Cardiac muscle cell (in vitro differentiated cells and primary cell): ENCODE data around the gene RHCE. TPM values are rescaled to one million over a fixed set of nuclear protein-coding genes. Genes with fewer than 3 reads are reported as not detected.
"Not testable (repeated sequence)": the region's sequence is repeated elsewhere in the genome, so short reads cannot be mapped to it uniquely, and the experiment has no call there.

Experiments used
- DNase-seq, 2 donors: peaks; one replicate each; pipeline versions ENCODE4 v3.0.0 to v3.0.0-alpha.2; 2010 to 2017; ENCODE audit warnings: low read depth in 1 of 2, low spot score in 1 of 2
- H3K27ac ChIP-seq: fragments of 200-600 bp; sonication (generic); 2 replicates; pipeline ENCODE4 v1.5.1; 2016
- H3K27me3 ChIP-seq: fragments of 200-600 bp; sonication (generic); 2 replicates; pipeline ENCODE4 v1.6.0; 2016; ENCODE audit warnings: control low read depth
- H3K36me3 ChIP-seq: fragments of 200-600 bp; sonication (generic); 2 replicates; pipeline ENCODE4 v1.5.1; 2016; ENCODE audit warnings: control low read depth
- H3K4me1 ChIP-seq: fragments of 200-600 bp; sonication (generic); 2 replicates; pipeline ENCODE4 v1.8.1; 2017; ENCODE audit warnings: low read depth, mild to moderate bottlenecking, mixed run types
- H3K4me3 ChIP-seq: fragments of 200-600 bp; sonication (generic); 2 replicates; pipeline ENCODE4 v1.5.1; 2016; ENCODE audit warnings: mild to moderate bottlenecking
- H3K9me3 ChIP-seq: fragments of 200-600 bp; sonication (generic); 2 replicates; pipeline ENCODE4 v1.5.1; 2017; ENCODE audit warnings: low read depth, mild to moderate bottlenecking, control low read depth
- CTCF ChIP-seq: IDR thresholded peaks from 2 replicates; pipeline ENCODE4 v1.5.1; 2012; ENCODE audit warnings: low read depth, mild to moderate bottlenecking, low read length
- polyA plus RNA-seq: library from polyadenylated mRNA; unstranded; fragments of >200 nt; fragmentation: Nextera tagmentation; extraction: Ambion mirVana; gene quantifications from 2 replicates; pipeline ENCODE4 v1.2.1, GENCODE V29; 2016
- total RNA-seq: library from RNA; depleted of rRNA; stranded (reverse); fragments of >200 nt; gene quantifications from 2 replicates; pipeline ENCODE4 v1.2.3, GENCODE V29; 2016

RHCE gene
- total and polyA plus RNA-seq, 2 experiments from 2014 or later: 2.1 to 4.9 TPM

- H3K27ac ChIP-seq, H3K36me3 ChIP-seq: not testable (repeated sequence)
Measured at GRCh38 chr1:25369691-25370271, 50.8 kb downstream of the RHCE start.

GRCh38 chr1:25369241-25369640, 51.4 kb downstream of the RHCE start:
- peaks cover 16% of the 10 kb centered on the region for H3K4me1 ChIP-seq

More at GRCh38 chr1:25369691-25370271, 50.8 kb downstream of the RHCE start:
- not testable (repeated sequence) for H3K9me3 ChIP-seq, DNase-seq, H3K27me3 ChIP-seq, H3K4me3 ChIP-seq
- peaks cover 16% of the 10 kb centered on the region for H3K4me1 ChIP-seq

GRCh38 chr1:25362634-25363559, 57.7 kb downstream of the RHCE start:
- H3K36me3 ChIP-seq: peaks cover 20% of the 10 kb centered on the region
- H3K4me1 ChIP-seq, H3K4me3 ChIP-seq, H3K27me3 ChIP-seq, H3K27ac ChIP-seq, DNase-seq, H3K9me3 ChIP-seq: not testable (repeated sequence)

More at GRCh38 chr1:25369241-25369640, 51.4 kb downstream of the RHCE start:
- H3K36me3 ChIP-seq: no peaks in the 10 kb centered on the region
- H3K4me3 ChIP-seq: no peak overlapping the region
- no peaks in the 10 kb centered on the region for H3K9me3 ChIP-seq
- peak in 1 of 2 donors; percentile 1 for DNase-seq
- no peak for TF ChIP-seq CTCF
- peak overlapping the region; percentile 77 for H3K27ac ChIP-seq
- H3K27me3 ChIP-seq: no peaks in the 10 kb centered on the region

GRCh38 chr1:25361901-25362300, 58.7 kb downstream of the RHCE start:
- peak overlapping the region; percentile 25 for H3K27ac ChIP-seq
- no peak for DNase-seq
- no peak for TF ChIP-seq CTCF
- H3K9me3 ChIP-seq: no peaks in the 10 kb centered on the region
- H3K27me3 ChIP-seq: no peaks in the 10 kb centered on the region
- no peak overlapping the region for H3K4me3 ChIP-seq
- H3K4me1 ChIP-seq: no peaks in the 10 kb centered on the region
- peaks cover 20% of the 10 kb centered on the region for H3K36me3 ChIP-seq

GRCh38 chr1:25360596-25361581, 59.7 kb downstream of the RHCE start:
- Histone ChIP-seq H3K27me3 (no peaks in the 10 kb centered on the region), H3K9me3 (no peaks in the 10 kb centered on the region), H3K36me3 (peaks cover 20% of the 10 kb centered on the region), H3K27ac (peak overlapping the region; percentile 9), H3K4me3 (no peak overlapping the region), H3K4me1 (no peaks in the 10 kb centered on the region)
- TF ChIP-seq CTCF: no peak
- peak in 1 of 2 donors; percentile 21 for DNase-seq

- Histone ChIP-seq H3K27ac (no peak overlapping the region), H3K36me3 (peaks cover 51% of the 10 kb centered on the region), H3K27me3 (no peaks in the 10 kb centered on the region), H3K4me3 (no peak overlapping the region), H3K9me3 (no peaks in the 10 kb centered on the region), H3K4me1 (no peaks in the 10 kb centered on the region)
- no peak for DNase-seq
- no peak for TF ChIP-seq CTCF
Measured at GRCh38 chr1:25356848-25357247, 63.8 kb downstream of the RHCE start.
